OCI-LY3 (cell line): ENCODE measurements around the gene NUP93.

ENCODE experiments used
- H2AFZ ChIP-seq: fragments of 200-600, 300-600 bp; shearing (Covaris generic); 2 replicates; pipeline ENCODE4 v1.6.0; 2014; ENCODE audit warnings: antibody characterized with exemption, low read depth, low read length
- H3K27ac ChIP-seq: fragments of 200-600, 300-600 bp; sonication (generic); 2 replicates; pipeline ENCODE4 v1.5.1; 2014; ENCODE audit warnings: mild to moderate bottlenecking, low read length, moderate library complexity, mixed read lengths
- H3K27me3 ChIP-seq: fragments of 200-600, 300-600 bp; sonication (generic); 2 replicates; pipeline ENCODE4 v1.6.1; 2014; ENCODE audit warnings: low read depth, low read length, mixed read lengths
- H3K36me3 ChIP-seq: fragments of 200-600, 300-600 bp; sonication (generic); replicated peaks from 2 replicates; pipeline ENCODE3; 2014; ENCODE audit warnings: low read depth, low read length, mixed read lengths
- H3K4me1 ChIP-seq: fragments of 300-600, 200-600 bp; sonication (generic); 2 replicates; pipeline ENCODE4 v1.6.1; 2014; ENCODE audit warnings: low read length, mixed read lengths
- H3K4me2 ChIP-seq: fragments of 200-600, 300-600 bp; sonication (generic); 2 replicates; pipeline ENCODE4 v1.6.1; 2014; ENCODE audit warnings: low read length, mixed read lengths
- H3K4me3 ChIP-seq: fragments of 300-600, 200-600 bp; sonication (generic); 2 replicates; pipeline ENCODE4 v1.5.1; 2014; ENCODE audit warnings: antibody characterized with exemption, mild to moderate bottlenecking, low read length, moderate library complexity
- H3K79me2 ChIP-seq: fragments of 300-600, 200-600 bp; shearing (Covaris generic); 2 replicates; pipeline ENCODE4 v1.6.1; 2014; ENCODE audit warnings: mild to moderate bottlenecking, low read length, mixed read lengths
- H3K9ac ChIP-seq: fragments of 300-600, 200-600 bp; shearing (Covaris generic); 2 replicates; pipeline ENCODE4 v1.6.0; 2014; ENCODE audit warnings: mild to moderate bottlenecking, low read length, moderate library complexity
- H3K9me3 ChIP-seq: fragments of 200-600, 300-600 bp; shearing (Covaris generic); 2 replicates; pipeline ENCODE4 v1.6.1; 2014; ENCODE audit warnings: low read length, mixed read lengths; ENCODE audit not compliant: insufficient read depth
- H4K20me1 ChIP-seq: fragments of 200-600, 300-600 bp; sonication (generic); 2 replicates; pipeline ENCODE4 v1.6.1; 2016; ENCODE audit warnings: low read length, mixed read lengths; ENCODE audit not compliant: insufficient read depth
- EZH2phosphoT487 ChIP-seq: fragments of 200-600 bp; shearing (Covaris generic); IDR thresholded peaks from 2 replicates; pipeline ENCODE4 v1.6.1; 2018; ENCODE audit warnings: antibody characterized with exemption, mixed run types, low read depth
- TF ChIP-seq, protein P1 (sequence below): fragments of 200-600, 300-600 bp; sonication (generic); IDR thresholded peaks from 2 replicates; pipeline ENCODE4 v1.5.1; 2014; ENCODE audit warnings: antibody characterized with exemption, low read length, low read depth

NUP93 gene

DNA sequence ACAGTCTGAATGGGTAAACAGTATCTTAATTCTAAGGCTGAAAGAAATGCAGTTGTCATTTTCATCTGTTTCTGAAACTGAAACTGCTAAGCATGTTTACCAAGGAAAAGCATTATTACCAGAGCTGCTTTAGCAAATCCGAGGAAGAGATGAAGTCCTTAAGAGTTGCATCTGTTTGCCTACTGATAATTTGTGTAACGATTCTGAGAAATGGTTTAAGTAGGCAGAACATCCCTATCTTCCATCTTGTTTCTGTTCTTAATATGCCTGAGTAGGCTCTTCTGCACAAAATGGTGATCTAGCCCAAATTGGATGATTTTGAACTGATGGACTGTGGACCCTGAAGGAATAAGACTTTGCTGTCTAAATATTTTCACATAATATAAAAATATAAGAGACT lies 34.9 kb downstream of the NUP93 start:
- H3K79me2 ChIP-seq = no peaks in the 10 kb centered on the region
- no peaks in the 10 kb centered on the region; the same call in 1 of the 2 replicates for H4K20me1 ChIP-seq
- no peak overlapping the region for H2AFZ ChIP-seq
- H3K36me3 ChIP-seq = peaks cover 27% of the 10 kb centered on the region
- H3K9ac ChIP-seq = no peak overlapping the region
- no peaks in the 10 kb centered on the region for H3K4me1 ChIP-seq
- no peaks in the 10 kb centered on the region for H3K9me3 ChIP-seq
- H3K4me3 ChIP-seq = no peak overlapping the region
- H3K27me3 ChIP-seq = no peaks in the 10 kb centered on the region
- H3K27ac ChIP-seq = no peak overlapping the region
- H3K4me2 ChIP-seq = no peak overlapping the region
- no peak for TF ChIP-seq EZH2phosphoT487
- TF ChIP-seq, protein P1, sequence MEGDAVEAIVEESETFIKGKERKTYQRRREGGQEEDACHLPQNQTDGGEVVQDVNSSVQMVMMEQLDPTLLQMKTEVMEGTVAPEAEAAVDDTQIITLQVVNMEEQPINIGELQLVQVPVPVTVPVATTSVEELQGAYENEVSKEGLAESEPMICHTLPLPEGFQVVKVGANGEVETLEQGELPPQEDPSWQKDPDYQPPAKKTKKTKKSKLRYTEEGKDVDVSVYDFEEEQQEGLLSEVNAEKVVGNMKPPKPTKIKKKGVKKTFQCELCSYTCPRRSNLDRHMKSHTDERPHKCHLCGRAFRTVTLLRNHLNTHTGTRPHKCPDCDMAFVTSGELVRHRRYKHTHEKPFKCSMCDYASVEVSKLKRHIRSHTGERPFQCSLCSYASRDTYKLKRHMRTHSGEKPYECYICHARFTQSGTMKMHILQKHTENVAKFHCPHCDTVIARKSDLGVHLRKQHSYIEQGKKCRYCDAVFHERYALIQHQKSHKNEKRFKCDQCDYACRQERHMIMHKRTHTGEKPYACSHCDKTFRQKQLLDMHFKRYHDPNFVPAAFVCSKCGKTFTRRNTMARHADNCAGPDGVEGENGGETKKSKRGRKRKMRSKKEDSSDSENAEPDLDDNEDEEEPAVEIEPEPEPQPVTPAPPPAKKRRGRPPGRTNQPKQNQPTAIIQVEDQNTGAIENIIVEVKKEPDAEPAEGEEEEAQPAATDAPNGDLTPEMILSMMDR = no peak

DNA sequence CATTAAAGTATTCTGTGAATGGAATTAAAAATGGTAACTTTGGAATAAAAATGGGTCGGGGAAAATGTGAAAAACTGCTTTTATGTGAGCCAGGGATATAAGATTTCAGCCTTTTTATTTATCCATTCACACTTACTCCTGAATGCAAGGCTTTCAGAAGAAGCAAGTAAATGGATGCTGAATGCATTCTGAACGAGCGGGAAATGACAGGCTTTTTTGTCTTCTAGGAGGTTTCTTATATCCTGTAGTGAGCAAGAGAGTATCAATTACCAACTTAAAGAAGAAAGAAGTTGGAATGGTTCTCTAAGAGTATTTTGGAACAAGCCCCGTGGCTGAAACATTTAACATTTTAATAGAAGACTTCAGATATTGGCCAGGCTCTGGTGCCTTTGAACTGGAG lies 36.0 kb downstream of the NUP93 start:
- H4K20me1 ChIP-seq = peaks cover 6% of the 10 kb centered on the region
- H3K79me2 ChIP-seq = 0 out of 2 replicates have a peak, but pooled peaks cover 5% of the 10 kb centered on the region
- H3K4me3 ChIP-seq = no peak overlapping the region
- H2AFZ ChIP-seq = no peak overlapping the region
- H3K4me1 ChIP-seq = no peaks in the 10 kb centered on the region
- H3K4me2 ChIP-seq = no peak overlapping the region
- no peak overlapping the region for H3K9ac ChIP-seq
- TF ChIP-seq EZH2phosphoT487 = no peak
- TF ChIP-seq, protein P1 = no peak
- H3K27ac ChIP-seq = no peak overlapping the region
- H3K36me3 ChIP-seq = peaks cover 22% of the 10 kb centered on the region
- H3K27me3 ChIP-seq = no peaks in the 10 kb centered on the region
- H3K9me3 ChIP-seq = no peaks in the 10 kb centered on the region

DNA sequence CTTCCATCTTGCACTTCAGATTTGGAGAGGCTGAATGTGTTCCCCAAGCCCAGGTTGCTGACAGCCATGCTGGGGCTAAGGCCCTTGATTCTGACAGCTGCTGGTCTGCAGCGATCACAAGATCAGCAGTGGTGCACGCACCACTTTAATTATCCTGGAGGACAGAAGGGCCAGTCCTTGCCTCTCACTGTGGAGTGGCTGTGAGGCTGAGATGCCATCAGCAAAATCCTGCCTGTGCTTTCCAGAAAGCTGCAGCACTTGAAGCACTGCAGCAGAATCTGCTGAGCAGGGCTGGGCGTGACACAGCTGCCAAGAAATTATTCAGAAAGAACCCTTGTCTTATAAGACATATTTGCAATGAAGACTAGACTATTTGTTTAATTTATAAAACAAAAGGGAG lies 37.1 kb downstream of the NUP93 start:
- Histone ChIP-seq H3K27ac (no peak overlapping the region), H3K4me2 (no peak overlapping the region), H3K9ac (no peak overlapping the region), H3K36me3 (peaks cover 16% of the 10 kb centered on the region), H3K79me2 (peaks cover 13% of the 10 kb centered on the region), H2AFZ (no peak overlapping the region), H3K4me3 (no peak overlapping the region), H4K20me1 (peaks cover 6% of the 10 kb centered on the region), H3K27me3 (no peaks in the 10 kb centered on the region), H3K9me3 (no peaks in the 10 kb centered on the region), H3K4me1 (no peaks in the 10 kb centered on the region)
- TF ChIP-seq, protein P1 = no peak
- TF ChIP-seq EZH2phosphoT487 = no peak

DNA sequence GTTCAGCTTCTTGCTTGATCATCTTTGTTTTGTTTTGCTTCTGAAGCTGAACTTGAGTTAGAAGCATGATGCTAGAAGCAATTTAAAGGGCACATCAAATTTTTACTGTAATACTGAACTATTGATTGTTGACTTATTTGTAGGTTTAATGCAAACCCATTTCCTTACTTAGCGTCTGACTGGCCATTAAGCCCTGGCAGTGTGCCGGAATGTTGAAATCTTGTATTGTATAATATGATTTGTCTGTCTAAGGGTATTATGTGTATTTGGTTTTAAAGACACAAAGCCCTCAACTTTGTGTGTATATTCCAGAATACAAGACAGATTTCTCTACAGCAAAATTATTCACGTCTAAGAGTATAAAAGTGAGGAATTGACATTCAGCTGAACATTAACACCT lies 39.7 kb downstream of the NUP93 start:
- Histone ChIP-seq H3K27me3 (no peaks in the 10 kb centered on the region), H3K36me3 (peaks cover 6% of the 10 kb centered on the region), H3K9ac (no peak overlapping the region), H3K79me2 (peaks cover 28% of the 10 kb centered on the region), H3K9me3 (no peaks in the 10 kb centered on the region), H3K4me1 (no peaks in the 10 kb centered on the region), H2AFZ (no peak overlapping the region), H3K4me3 (no peak overlapping the region), H3K27ac (no peak overlapping the region), H4K20me1 (peaks cover 6% of the 10 kb centered on the region), H3K4me2 (no peak overlapping the region)
- TF ChIP-seq, protein P1 = no peak
- TF ChIP-seq EZH2phosphoT487 = no peak
